ENCODE results near the gene KMT2D. TPM values are rescaled to one million over a fixed set of nuclear protein-coding genes. Genes with fewer than 3 reads are reported as not detected.

KMT2D gene
- total and polyA plus RNA-seq, 2 donors (not counting 3 experiments of a cell fraction or from before 2014, with no cell fraction given): 15.1 to 120 TPM

GRCh38 chr12:49021292-49021915 lies 39.2 kb downstream of the KMT2D start:
- H3K36me3 ChIP-seq (ENCODE audit: control insufficient read depth in 2 of 2, extremely low read depth in 1 of 2, insufficient read depth in 2 of 2, low read length in 2 of 2): peaks cover 19 to 35% of the 10 kb centered on the region in 2 experiments
- H3K9ac ChIP-seq (replicated peaks; ENCODE audit: extremely low read depth, insufficient read depth, low read length): no peak overlapping the region
- no TSS peak for BruUV-seq (replicated peaks)
- no peak overlapping the region for H3K4me2 ChIP-seq (ENCODE audit: insufficient read depth, low read length)
- no peak overlapping the region for H2AFZ ChIP-seq (ENCODE audit: low read depth, low read length)
- H3K27ac ChIP-seq (ENCODE audit: insufficient read depth, low read depth, low read length): no peak overlapping the region
- H3K4me1 ChIP-seq (ENCODE audit: control insufficient read depth, extremely low read depth, insufficient read depth, low read length): peaks cover 16% of the 10 kb centered on the region
- CTCF ChIA-PET: interaction anchor here (2.8 to 3.3 kb wide), 2 partner anchors 22 to 25 kb away, joined by 11 to 16 read pairs; no protein-coding TSS in a partner anchor
- no peak for DNase-seq (ENCODE audit: low read depth, low spot score)
- peaks cover 7% of the 10 kb centered on the region for H3K79me2 ChIP-seq (ENCODE audit: control insufficient read depth, insufficient read depth, low read length)
- no peak overlapping the region for H3K4me3 ChIP-seq (replicated peaks in 1 of 3; ENCODE audit: insufficient read depth in 1 of 3, low read depth in 1 of 3, low read length in 3 of 3)
- intact Hi-C loops (cut with micrococcal nuclease): no loop called here
- TF ChIP-seq POLR2AphosphoS5 (IDR thresholded peaks at IDR 0.05; ENCODE audit: insufficient read depth, low read depth, low read length) (no peak), GATA2 (IDR thresholded peaks at IDR 0.05; ENCODE audit: insufficient read depth, insufficient read length, low read depth, low read length) (no peak), FOS (IDR thresholded peaks at IDR 0.05; ENCODE audit: borderline replicate concordance, insufficient read depth, low read length) (no peak), JUN (IDR thresholded peaks at IDR 0.05; ENCODE audit: borderline replicate concordance, insufficient read depth, insufficient read length, low read depth) (no peak), CTCF (IDR thresholded peaks at IDR 0.05; ENCODE audit: extremely low read depth in 1 of 2, insufficient read depth in 1 of 2, low read depth in 1 of 2, low read length in 2 of 2) (no peak)
- H3K9me3 ChIP-seq (replicated peaks; ENCODE audit: control insufficient read depth, insufficient read depth, low read length): no peaks in the 10 kb centered on the region
- FAIRE-seq: no peak
- no peaks in the 10 kb centered on the region for H3K9me1 ChIP-seq (replicated peaks; ENCODE audit: control insufficient read depth, extremely low read depth, insufficient read depth, low read length)
- H4K20me1 ChIP-seq (replicated peaks; ENCODE audit: control insufficient read depth, extremely low read depth, insufficient read depth, low read length): no peaks in the 10 kb centered on the region
- no peaks in the 10 kb centered on the region for H3K27me3 ChIP-seq (ENCODE audit: control insufficient read depth in 2 of 2, insufficient read depth in 2 of 2, low read length in 2 of 2)
- POLR2A ChIA-PET: no interaction called here
- dilution Hi-C loops (cut with MboI; ENCODE audit: extremely low pct_ligation_motif_present, low sequenced_read_pairs): no loop called here

Measured in endothelial cell of umbilical vein (primary cell).